ENCODE data around the gene MYO9A.

GRCh38 chr15:71807691-71808091 lies 310.3 kb downstream of the MYO9A start:
- no peak for TF ChIP-seq CTCF (conservative IDR thresholded peaks at IDR 0.05)
- TF ChIP-seq EZH2 (IDR thresholded peaks at IDR 0.05; ENCODE audit: low read depth) = no peak
